NCI-H1105 (cell line): Measurements from ENCODE around the gene ADAMTS7.
"Not testable (repeated sequence)": the region's sequence is repeated elsewhere in the genome, so short reads cannot be mapped to it uniquely, and the experiment has no call there.

Source experiments
- DNase-seq: peaks from one replicate; lab custom pipeline; 2025; lab: John Stamatoyannopoulos, UW

ADAMTS7 gene

DNA sequence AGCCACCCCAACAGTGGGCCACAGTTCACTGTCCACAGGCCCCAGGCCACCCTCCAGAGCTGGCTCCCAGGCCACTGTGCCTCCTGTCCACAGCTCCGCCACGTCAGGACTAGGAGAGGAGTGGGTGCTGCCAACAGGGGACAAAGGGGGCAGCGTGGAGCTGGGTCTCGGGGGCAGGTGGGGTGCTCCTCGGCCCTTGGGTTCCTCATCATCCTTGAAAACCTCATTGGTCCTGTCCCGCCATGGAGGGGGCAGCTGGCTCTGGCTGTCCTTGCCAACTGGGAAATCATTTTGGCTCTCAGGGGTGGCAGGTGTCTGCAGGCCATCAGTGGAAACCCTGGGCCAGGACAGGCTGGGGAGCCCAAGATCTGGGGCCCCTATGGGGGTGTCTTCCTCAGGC, 45.2 kb downstream of the ADAMTS7 start:
- DNase-seq = no peak

DNA sequence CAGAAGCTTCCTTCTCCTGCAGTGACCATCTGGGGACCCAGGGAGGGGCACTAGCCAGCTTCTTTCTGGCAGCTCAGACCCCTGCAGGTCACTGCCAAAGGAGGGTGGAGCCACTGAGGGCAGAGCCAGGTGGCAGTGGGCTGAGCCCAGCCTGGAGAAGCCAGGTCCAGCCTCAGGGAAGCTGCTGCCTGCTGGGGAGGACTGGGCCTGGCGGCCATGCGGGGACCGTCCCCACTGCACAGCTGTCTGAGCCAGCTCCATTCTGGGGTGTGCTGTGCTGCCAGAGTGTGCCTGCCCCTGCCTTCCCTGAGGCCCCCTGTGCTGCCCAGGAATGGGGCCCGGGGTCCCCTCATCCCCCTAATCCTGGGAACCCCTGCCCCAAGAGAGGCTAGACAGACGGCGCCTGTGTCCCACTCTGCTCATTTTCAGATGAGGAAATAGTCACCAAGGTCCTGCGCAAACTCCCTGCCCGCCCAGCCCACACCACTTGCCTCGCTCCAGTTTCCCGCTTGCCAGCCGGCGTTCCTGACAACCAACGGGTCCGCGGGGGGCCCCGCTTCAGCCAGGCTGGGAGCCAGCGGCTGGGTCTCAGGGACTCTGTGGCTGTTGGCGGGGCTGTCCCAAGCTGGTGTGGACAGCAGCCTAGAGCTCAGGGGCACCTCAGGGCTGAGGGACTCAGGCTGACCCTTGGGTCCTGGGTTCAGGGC, 46.0 kb downstream of the ADAMTS7 start:
- DNase-seq = not testable (repeated sequence)

DNA sequence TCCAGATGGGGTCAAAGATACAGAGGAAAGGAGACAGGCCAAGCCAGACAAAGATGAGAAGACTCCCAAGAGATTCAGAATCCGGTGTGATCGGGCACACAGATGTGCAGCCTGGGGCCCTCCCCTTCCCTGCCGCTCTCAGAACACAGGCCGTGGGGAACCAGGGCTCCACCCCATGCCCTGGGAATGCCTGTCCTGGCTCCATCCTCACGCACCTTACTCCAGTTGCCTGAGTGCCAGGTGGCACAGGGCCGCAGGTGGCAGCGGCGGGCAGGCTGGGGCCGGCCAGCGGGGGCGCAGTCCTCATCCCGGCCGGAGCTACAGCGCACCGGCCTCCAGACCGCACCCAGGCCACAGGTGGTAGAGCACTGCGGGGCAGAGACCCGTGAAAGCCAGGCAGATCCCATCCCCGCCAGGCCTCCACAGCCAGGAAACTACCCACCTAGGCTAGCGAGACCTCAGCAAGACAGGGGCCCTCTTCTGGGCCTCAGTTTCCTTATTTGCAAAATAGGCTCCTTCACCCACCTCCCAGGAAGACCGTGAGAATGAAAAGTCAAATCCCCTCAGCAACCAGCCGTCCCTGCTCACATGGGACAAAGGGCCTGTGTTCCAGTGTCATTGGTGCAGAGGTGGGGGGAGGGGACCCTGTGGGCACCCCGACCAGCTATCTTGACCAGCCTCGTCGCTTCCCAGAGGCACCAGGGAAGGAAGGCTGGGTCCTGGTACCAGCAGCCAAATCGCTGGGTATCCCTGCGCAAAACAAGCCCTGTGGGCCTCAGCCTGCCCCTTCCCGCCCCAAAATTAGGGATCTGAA, 46.7 kb downstream of the ADAMTS7 start:
- DNase-seq = not testable (repeated sequence)

DNA sequence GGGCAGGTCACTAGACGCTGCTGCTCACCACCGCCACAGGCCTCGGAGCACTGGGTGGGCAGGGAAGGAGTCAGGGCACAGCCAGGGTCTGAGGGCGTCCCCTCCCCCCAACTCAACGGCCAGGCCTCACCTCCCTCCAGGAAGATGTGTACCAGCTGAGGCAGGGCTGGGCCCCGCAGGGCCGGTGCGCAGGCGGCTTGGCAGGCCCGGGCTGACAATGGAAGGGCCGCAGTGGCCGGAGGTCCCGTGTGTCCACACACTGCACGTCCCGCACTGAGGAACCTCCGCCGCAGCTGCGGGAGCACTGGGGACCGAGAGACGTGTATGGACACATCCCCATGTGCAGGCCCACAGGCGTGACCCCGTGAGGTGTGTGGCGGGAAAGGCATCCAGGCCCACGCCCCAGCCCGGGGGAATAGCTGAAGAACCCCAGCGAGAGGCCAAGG, 47.4 kb downstream of the ADAMTS7 start:
- DNase-seq = no peak

DNA sequence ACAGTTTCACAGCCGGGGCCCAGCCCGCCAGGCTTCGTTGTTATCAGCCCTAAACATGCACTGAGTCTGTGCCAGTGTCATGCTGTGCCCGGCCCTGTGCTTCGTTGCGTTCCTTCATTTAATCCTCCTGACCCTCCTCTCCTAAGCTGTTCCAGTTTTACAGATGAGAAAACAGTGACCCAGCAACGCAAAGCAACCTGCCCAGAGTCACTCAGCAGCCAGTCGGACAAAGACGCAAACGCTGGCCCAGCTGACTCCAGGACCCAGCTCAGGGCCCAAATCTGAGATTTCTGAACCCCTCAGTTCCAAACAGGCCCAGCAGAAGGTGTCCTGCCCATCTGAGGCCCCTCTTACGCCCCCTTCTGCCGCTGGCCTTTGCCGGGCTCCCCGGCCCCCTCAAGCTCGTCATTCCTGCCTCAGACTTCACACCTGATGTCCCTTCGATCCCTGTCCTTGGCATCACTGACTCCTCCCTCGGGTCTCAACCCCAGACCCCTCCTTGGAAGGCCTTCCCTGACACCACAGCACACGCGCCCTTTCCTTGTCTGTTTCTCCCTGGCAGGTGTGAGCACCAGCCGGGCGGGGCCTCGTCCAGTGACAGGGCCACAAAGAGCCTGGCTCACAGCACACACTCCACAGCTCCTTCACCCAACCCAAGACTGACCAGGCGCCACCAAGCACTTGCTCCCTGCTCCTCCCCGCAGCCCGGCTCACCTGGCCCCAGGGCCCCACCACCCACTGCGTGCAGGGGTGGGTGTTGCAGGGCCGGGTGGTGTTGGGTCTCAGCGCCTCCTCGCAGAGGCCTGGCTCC, 48.1 kb downstream of the ADAMTS7 start:
- DNase-seq = no peak

DNA sequence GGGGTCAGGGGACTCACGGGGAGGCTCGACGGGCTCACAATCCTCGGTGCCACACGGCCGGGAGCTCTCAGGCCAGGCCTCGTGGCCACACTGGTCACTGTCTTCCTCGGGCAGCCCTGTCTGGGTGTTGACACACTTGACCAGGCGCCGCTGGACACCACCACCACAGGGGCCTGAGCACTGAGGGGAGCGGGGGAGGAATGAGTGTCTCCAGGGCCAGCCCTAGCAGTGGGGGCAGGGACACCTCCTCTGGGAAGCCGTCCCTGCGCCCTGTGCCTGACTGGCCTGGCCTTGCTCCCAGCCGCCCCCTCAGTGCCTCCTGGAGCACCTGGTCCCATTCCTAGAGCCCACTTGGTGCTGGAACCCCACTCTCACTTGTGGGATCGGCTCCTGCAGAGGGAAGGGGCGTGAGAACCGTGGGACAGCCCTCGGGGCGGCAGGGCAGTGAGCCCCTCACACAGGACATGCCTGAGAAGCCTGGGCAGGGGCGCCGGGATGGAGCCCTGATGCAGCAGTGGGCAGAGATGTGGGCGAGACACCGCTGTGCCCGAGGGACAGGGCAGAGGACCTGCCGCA, 48.8 kb downstream of the ADAMTS7 start:
- not testable (repeated sequence) for DNase-seq

DNA sequence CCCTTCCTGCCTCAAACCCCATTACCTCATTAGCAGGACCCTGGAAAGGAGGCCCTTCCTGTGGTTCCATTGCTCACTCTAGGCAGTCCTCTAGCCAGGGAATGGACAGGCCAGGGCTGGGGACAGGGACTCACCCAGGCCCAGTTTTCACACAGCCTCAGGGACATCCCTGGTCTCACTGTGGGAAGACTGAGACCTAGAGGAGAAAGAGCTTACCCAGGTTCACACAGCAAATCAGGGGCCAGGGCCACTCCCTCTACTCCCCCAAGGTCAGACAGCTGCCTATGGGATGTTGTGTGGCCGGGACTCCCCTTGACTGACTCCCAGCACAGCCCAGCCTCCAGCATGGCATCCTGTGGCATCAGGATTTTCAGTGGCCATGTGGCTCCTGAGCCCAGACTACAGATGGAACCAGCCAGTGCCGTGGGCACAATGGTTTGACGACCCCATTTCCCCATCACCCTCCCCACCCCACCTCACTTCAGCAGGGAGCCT, 49.3 kb downstream of the ADAMTS7 start:
- DNase-seq = no peak

DNA sequence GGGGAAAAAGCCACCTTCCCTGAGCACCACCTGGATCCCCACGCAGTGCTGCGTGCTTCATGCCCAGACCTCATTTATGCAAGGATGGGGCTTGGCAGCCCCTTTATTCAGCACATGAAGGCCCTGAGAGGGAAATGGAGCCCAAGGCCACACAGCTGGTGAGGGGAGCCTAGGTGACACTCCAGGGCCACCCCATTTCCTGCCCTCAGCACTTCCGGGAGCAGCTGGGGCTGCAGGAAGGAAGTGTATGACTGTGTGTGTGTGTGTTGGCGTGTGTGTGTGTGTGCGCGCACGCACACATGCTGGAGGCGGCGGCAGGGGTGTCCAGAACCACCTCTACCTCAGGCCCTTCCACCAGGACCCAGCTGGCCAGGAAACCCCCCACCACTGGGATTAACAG, 49.8 kb downstream of the ADAMTS7 start:
- not testable (repeated sequence) for DNase-seq

DNA sequence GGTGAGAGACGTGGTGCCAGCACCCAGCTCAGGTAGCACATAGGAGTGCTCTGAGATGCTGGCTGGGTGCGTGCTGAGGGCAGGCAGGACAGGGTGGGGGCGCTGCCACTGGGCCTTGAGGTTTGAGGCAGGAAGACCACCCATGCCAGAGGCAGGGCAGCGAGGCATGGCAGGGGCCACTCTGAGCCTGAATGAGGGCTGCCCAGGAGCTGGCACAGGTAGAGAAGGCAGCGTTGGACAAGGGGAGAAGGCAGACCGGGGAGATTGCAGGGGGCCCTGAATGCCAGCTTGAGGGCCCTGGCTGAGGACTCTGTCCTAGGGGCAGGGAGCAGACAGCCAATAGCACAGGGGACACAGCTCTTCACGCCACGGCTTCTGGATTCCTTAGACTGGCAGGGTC, 50.2 kb downstream of the ADAMTS7 start:
- no peak for DNase-seq

DNA sequence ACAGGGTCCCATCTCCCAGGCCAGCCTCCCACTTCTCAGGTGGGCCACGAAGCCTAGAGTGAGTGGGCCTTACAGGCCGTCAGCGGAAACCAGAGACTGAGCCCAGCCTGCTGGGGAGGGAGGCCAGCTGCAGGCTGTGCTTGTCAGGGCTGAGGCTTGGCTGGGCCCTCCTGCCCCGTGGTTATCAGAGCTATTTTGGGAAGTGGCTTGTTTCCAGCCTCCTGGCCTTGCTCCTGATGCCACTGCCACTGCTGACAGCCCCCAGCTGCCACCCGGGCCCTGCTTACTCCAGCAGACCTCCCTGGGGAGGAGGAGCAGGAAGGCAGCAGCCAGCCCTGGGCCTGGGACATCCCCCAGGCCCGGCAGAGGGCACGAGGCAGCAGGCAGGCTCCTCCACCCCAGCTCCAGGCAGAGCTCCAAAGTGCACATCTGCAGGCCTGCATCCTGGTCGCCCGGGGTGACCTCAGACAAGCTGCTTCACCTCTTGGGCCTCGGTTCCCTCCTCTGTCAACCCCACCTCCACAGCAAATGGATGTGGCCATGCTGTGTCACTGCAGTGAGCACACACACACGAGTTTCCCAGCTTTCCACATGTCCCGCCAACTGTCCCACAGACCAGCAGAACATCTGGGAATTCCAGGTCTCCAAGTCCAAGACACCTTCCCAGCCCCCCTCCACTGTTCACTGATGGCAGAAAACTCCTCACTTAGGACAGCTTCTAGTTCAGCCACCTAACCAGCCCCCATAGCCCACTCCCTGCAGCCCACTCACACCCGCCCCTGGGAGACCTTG, 51.0 kb downstream of the ADAMTS7 start:
- DNase-seq = not testable (repeated sequence)

DNA sequence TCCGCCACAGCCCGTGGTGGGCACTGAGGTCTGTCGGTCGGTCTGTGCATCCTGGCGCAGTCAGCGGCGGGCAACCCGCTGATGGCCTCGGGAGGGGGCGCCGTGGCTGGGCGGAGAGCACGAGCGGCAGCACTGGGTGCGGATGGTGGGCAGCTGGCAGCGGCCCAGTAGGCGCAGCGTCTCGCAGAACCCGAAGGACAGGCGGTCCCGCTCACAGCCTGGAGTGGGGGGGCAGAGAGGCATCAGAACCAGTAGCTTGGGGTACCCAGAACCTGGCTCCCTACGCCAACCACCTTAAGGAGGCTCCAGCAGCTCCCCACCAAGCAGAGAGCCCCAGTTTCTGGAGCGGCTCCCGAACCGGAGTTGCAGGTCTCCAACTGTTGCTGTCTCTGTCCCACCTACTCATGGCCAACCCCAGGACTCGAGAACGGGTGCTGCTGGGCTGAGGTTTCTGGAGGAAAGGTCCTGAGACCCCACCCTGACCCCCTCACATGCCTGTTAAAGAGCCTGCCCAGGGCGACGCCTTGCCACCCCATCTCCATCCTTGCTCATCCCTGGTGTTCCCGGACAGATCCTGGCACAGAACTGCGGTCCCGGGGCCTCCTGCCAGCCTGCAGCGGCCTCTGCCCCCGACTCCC, 51.8 kb downstream of the ADAMTS7 start:
- DNase-seq = not testable (repeated sequence)

DNA sequence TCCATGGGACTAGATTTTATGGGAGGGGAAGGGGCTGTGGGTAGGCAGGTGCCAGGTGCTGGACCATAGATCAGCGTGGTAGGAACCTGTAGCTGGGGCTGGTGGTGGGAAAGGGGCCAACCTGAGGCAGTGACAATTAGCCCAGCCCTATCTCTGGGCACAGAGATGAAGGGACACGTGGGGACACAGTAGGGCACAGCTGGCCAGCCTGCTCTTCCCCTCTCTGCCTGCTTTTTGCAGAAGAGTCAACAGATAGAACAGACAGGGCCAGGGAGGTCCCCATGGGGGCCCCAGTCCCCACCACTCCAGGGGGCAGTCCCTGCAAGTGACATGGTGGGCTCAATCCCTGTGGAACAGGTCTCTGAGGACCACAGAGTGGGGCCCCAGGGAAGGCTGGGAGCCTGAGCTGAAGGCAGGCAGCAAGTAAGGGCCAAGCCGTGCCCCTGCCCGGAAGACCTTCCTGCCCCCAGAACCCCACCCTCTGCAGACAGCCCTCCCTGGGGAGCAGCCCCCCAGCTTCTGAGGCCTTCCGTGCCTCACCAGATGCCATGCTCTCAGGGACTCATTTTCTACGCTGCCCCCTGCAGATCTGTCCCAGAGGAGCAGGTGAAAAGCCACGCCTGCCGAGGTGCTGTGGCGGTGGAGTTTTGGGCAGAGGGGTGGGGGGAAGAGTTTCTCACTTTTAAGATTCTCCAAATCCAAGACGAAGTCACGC, 52.6 kb downstream of the ADAMTS7 start:
- DNase-seq = not testable (repeated sequence)

DNA sequence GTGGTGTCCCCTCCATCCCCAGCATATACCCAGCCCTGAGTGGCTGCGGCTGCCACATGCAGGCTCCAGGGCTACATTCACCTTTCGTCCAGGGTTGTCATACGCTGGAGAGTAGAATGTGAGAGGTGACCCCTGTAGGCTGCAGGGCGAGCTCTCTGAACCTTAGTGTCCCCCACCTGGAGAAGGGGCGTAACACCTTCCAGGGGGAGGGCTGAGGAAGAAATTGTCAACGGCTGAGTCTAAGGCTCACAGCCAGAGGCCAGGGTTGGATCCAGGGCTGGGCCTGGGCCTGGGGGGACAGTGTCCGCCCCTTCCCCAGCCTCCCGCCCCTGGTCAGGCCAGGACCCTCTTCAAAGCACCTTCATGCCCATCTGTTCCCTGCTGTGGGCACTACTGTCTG, 53.2 kb downstream of the ADAMTS7 start:
- not testable (repeated sequence) for DNase-seq

DNA sequence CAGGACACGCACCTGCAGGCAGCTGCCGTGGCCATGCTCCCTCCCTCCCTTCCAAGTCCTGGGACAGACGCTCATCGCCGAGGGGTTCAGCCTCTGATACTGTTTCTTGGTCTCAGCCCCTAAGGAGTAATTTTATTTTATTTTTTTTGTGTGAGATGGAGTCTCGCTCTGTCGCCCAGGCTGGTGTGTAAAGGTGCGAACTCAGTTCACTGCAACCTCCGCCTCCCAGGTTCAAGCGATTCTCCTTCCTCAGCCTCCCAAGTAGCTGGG, 53.7 kb downstream of the ADAMTS7 start:
- no peak for DNase-seq

DNA sequence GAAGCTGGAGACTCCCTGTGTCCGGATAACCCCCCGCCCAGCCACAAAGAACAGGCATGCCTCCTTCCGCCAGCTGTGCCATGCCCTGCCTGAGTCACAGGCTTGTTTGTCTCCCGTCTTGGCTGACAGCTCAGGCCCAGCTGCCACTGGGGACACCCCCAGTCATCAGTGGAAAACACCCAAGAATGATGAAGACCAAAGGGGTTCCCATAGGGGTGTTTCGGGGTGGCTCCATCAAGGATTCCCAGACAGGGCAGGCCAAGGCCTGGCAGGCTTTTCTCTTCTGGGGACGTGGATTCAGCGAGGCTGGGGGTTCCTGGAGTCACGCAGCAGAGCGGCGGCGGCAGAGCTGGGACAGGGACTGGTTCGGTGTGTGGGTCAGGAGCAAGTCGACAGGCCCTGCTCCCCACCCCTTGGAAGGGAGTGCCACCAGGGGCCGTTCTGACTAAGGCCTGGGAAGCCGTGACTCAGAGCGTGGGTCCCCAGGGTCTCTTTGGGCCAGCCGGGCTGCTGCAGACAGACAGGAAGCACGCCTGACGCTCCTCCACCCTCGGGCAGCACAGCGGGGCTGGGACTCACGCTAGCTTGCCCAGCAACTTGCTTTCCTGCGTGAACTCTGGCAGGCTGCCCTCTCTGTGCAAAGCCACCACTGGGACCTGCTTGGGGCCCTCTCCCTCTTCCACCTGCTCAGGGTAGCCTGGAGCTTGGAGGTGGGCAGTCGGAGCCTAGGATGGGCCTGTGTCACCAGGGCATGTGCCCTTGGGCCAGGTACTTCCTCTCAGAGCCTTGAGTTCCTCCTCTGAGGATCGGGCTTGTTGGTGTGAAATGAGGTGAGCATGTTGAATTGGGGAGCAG, 54.3 kb downstream of the ADAMTS7 start:
- DNase-seq = not testable (repeated sequence)

DNA sequence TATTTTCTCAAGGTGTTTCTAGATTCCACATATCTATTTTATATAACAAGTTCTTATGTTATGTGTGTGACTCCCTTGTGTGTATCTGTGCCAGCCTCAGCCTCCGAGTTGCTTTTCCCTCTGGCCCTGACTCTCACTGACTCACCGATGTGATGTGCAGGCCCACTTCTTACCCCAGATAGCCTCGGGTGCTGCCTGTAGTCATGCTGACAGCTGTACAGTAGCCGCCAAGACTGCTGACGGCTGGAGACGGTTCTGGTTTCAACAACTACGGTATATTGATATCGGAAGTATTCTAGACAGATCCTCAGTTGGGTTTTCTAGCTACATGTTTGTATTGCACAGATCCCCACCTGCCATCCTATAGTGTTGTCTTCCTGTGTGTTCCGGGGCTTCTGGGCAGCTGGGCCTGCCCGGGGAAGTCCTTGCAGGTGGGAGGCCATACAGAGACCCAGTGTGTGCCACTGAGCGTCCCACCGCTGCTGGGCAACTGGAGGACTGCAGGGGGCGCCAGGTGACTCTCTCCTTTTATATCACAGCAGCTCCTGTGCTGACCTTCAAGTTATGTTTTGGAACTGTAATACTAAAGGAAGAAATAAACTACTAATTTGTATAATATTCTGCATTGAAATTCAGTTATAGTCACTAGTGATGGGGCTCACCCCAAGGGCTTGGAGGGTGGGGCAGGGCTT, 55.2 kb downstream of the ADAMTS7 start:
- not testable (repeated sequence) for DNase-seq

DNA sequence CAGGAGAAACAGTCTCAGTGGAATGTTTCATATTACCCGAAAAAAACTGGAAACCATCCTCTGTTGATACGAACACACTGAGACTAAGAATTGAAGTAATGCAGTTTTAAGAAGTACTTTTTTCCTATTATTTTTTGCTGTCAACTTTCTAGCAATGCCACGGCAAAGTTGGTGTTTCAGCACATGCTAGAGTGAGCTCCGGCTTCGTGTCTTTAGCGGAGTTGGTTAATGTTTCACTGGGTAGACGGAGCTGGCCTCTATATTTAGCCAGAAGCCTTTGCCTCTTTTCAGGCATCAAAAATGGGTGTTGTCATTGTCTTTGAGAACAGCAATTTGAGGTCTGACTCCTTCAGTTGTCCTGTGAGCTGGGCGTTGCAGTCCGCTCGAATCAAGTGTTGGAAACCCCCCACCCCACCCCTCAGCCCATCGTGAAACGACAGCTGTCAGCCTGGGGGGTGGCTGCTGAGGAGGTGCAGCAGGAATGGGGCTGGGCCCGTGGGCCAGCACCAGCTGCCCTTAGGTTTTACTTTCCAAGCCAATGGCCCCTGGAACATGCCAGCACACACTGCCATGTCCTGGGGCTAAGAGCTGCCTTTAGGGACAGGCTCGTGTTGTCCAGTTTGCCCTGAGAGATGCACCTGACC, 56.5 kb downstream of the ADAMTS7 start:
- not testable (repeated sequence) for DNase-seq
